H9 (cell line): ENCODE measurements around the gene MYOM3. TPM values are rescaled to one million over a fixed set of nuclear protein-coding genes. Genes with fewer than 3 reads are reported as not detected.

Source experiments
- DNase-seq: peaks from one replicate; pipeline ENCODE4 v3.0.0-alpha.2; 2017
- H2AFZ ChIP-seq: one replicate; pipeline ENCODE4 v1.6.1; 2013; ENCODE audit warnings: mild to moderate bottlenecking, low read length, control low read depth, moderate library complexity
- H2AK5ac ChIP-seq: 2 replicates; pipeline ENCODE4 v1.6.1; 2013; ENCODE audit warnings: low read length, control low read depth, mixed read lengths; ENCODE audit not compliant: insufficient read length
- H2BK120ac ChIP-seq: one replicate; pipeline ENCODE4 v1.6.1; 2013; ENCODE audit warnings: low read depth, mild to moderate bottlenecking, low read length, control low read depth, inconsistent platforms; ENCODE audit not compliant: poor library complexity, severe bottlenecking
- H2BK12ac ChIP-seq: 2 replicates; pipeline ENCODE4 v1.6.1; 2013; ENCODE audit warnings: low read length, control low read depth, mixed read lengths, low read depth; ENCODE audit not compliant: insufficient read length
- H2BK15ac ChIP-seq: 2 replicates; pipeline ENCODE4 v1.6.1; 2013; ENCODE audit warnings: low read depth, low read length, control low read depth
- H2BK20ac ChIP-seq: one replicate; pipeline ENCODE4 v1.6.1; 2013; ENCODE audit warnings: low read depth, mild to moderate bottlenecking, low read length, control low read depth, inconsistent platforms; ENCODE audit not compliant: poor library complexity, severe bottlenecking
- H2BK5ac ChIP-seq: 2 replicates; pipeline ENCODE4 v1.6.1; 2013; ENCODE audit warnings: low read length, control low read depth, mixed read lengths; ENCODE audit not compliant: insufficient read length
- H3K14ac ChIP-seq: 2 replicates; pipeline ENCODE4 v1.6.1; 2013; ENCODE audit warnings: low read length, control low read depth; ENCODE audit not compliant: insufficient read depth
- H3K18ac ChIP-seq: 2 replicates; pipeline ENCODE4 v1.6.1; 2013; ENCODE audit warnings: low read depth, mild to moderate bottlenecking, mixed read lengths, low read length, control low read depth; ENCODE audit not compliant: insufficient read length
- H3K23ac ChIP-seq: 2 replicates; pipeline ENCODE4 v1.6.1; 2013; ENCODE audit warnings: low read length, control low read depth, mixed read lengths, low read depth; ENCODE audit not compliant: insufficient read length
- H3K23me2 ChIP-seq: 2 replicates; pipeline ENCODE4 v1.6.1; 2013; ENCODE audit warnings: low read depth, mild to moderate bottlenecking, mixed read lengths, low read length, control low read depth; ENCODE audit not compliant: insufficient read length, poor library complexity, severe bottlenecking
- H3K27ac ChIP-seq: 2 replicates; pipeline ENCODE4 v1.5.1; 2013; ENCODE audit warnings: low read length, control low read depth, mixed read lengths, low read depth; ENCODE audit not compliant: insufficient read length
- H3K27me3 ChIP-seq: 2 replicates; pipeline ENCODE4 v1.6.1; 2013; ENCODE audit warnings: low read length, control low read depth, inconsistent platforms; ENCODE audit not compliant: insufficient read depth
- H3K4ac ChIP-seq: 2 replicates; pipeline ENCODE4 v1.6.1; 2013; ENCODE audit warnings: low read depth, mild to moderate bottlenecking, control low read depth, inconsistent platforms, low read length, moderate library complexity
- H3K4me1 ChIP-seq: 2 replicates; pipeline ENCODE4 v1.6.1; 2013; ENCODE audit warnings: low read length, control low read depth, inconsistent platforms; ENCODE audit not compliant: insufficient read depth
- H3K4me2 ChIP-seq: 2 replicates; pipeline ENCODE4 v1.6.1; 2013; ENCODE audit warnings: low read length, control low read depth, mixed read lengths; ENCODE audit not compliant: insufficient read length, insufficient read depth
- H3K56ac ChIP-seq: 2 replicates; pipeline ENCODE4 v1.6.1; 2013; ENCODE audit warnings: low read depth, mild to moderate bottlenecking, mixed read lengths, low read length, control low read depth; ENCODE audit not compliant: insufficient read length
- H3K79me1 ChIP-seq: 2 replicates; pipeline ENCODE4 v1.6.1; 2013; ENCODE audit warnings: low read depth, mild to moderate bottlenecking, moderate library complexity, low read length, control low read depth, inconsistent platforms; ENCODE audit not compliant: insufficient read depth, poor library complexity, severe bottlenecking
- H3K79me2 ChIP-seq: 2 replicates; pipeline ENCODE4 v1.6.1; 2013; ENCODE audit warnings: low read length, control low read depth, inconsistent platforms; ENCODE audit not compliant: insufficient read depth
- H3K9ac ChIP-seq: 2 replicates; pipeline ENCODE4 v1.6.1; 2013; ENCODE audit warnings: low read length, control low read depth, mixed read lengths; ENCODE audit not compliant: insufficient read length; ENCODE audit errors: extremely low read depth
- H3K9me3 ChIP-seq: one replicate; pipeline ENCODE4 v1.6.1; 2013; ENCODE audit warnings: low read depth, low read length, inconsistent platforms; ENCODE audit not compliant: control insufficient read depth
- H3T11ph ChIP-seq: one replicate; pipeline ENCODE4 v1.6.1; 2013; ENCODE audit warnings: mild to moderate bottlenecking, low read length, control low read depth, inconsistent platforms
- H4K20me1 ChIP-seq: one replicate; pipeline ENCODE4 v1.6.1; 2013; ENCODE audit not compliant: control insufficient read depth, insufficient read length, insufficient read depth
- H4K5ac ChIP-seq: 2 replicates; pipeline ENCODE4 v1.6.1; 2013; ENCODE audit warnings: low read depth, mild to moderate bottlenecking, mixed read lengths, low read length, control low read depth; ENCODE audit not compliant: insufficient read length
- H4K8ac ChIP-seq: replicated peaks from 2 replicates; pipeline ENCODE4 v1.6.1; 2013; ENCODE audit warnings: low read length, control low read depth, mixed read lengths, low read depth; ENCODE audit not compliant: insufficient read length
- H4K91ac ChIP-seq: 2 replicates; pipeline ENCODE4 v1.6.1; 2013; ENCODE audit warnings: low read depth, mild to moderate bottlenecking, moderate library complexity, mixed read lengths, low read length, control low read depth; ENCODE audit not compliant: insufficient read length
- H3K27ac Mint-ChIP-seq, 3 experiments: 2 replicates in 2 of 3; 3 replicates in 1 of 3; pipeline ENCODE4 v1.8.0; 2020 to 2021; ENCODE audit warnings: mixed read lengths in 3 of 3, mild to moderate bottlenecking in 1 of 3, moderate library complexity in 1 of 3
- H3K27me3 Mint-ChIP-seq: 2 replicates; pipeline ENCODE4 v1.8.0; 2021; ENCODE audit warnings: low read depth, mild to moderate bottlenecking, moderate library complexity, mixed read lengths
- H3K36me3 Mint-ChIP-seq, 3 experiments: 2 replicates in 2 of 3; 3 replicates in 1 of 3; pipeline ENCODE4 v1.8.0; 2020 to 2021; ENCODE audit warnings: low read depth in 3 of 3, mixed read lengths in 3 of 3; ENCODE audit not compliant: insufficient read depth in 1 of 3
- H3K4me1 Mint-ChIP-seq, 2 experiments: 2 replicates each; pipeline ENCODE4 v1.8.0; 2020; ENCODE audit warnings: mixed read lengths in 2 of 2
- H3K4me3 Mint-ChIP-seq, 2 experiments: 2 replicates in 1 of 2; 3 replicates in 1 of 2; pipeline ENCODE4 v1.8.0; 2020 to 2021; ENCODE audit warnings: mild to moderate bottlenecking in 2 of 2, mixed read lengths in 2 of 2, moderate library complexity in 1 of 2
- H3K9me3 Mint-ChIP-seq, 2 experiments: 2 replicates in 1 of 2; 3 replicates in 1 of 2; pipeline ENCODE4 v1.8.0; 2020; ENCODE audit warnings: mild to moderate bottlenecking in 2 of 2, mixed read lengths in 2 of 2, moderate library complexity in 1 of 2
- WGBS: extraction: QIAGEN DNeasy Blood & Tissue Kit; methylation state at CpG from one replicate; pipeline ENCODE4 v1.1.7; 2013; ENCODE audit warnings: missing lambda C conversion rate, low lambda C conversion rate, mixed read lengths; ENCODE audit not compliant: insufficient read length; ENCODE audit errors: extremely low coverage; 5-methylcytosine and 5-hydroxymethylcytosine counted together
- long read RNA-seq: library from polyadenylated mRNA; unstranded; transcript quantifications from one replicate; pipeline ENCODE4 v2.0.0, GENCODE V29; 2020
- total RNA-seq: library from RNA; stranded (reverse); gene quantifications from 2 replicates; pipeline ENCODE4 v1.2.1, GENCODE V29; 2021
- TF ChIP-seq, protein P1 (sequence below): fragments of 200-600 bp; sonication (generic); conservative IDR thresholded peaks from 3 replicates; pipeline ENCODE4 v1.8.0; 2021; ENCODE audit warnings: antibody characterized with exemption, mild to moderate bottlenecking

MYOM3 gene
- total RNA-seq = 0.07 and 0.11 TPM in 2 replicates
- long read RNA-seq = 0 reads

GRCh38 chr1:24111996-24112779, at the start of gene MYOM3:
Gene MYOM3 (minus strand): TSS chr1:24112135. CDS start chr1:24108636, 3,499 bp downstream.
- Histone ChIP-seq H3K4me1 (peaks cover 4% of the 10 kb centered on the region; the same call in 1 of the 2 replicates), H4K91ac (no peak within 1 kb of the TSS), H2AK5ac (no peak within 1 kb of the TSS), H3T11ph (no peak within 1 kb of the TSS), H3K18ac (no peak within 1 kb of the TSS), H3K23ac (no peak within 1 kb of the TSS), H4K8ac (no peak within 1 kb of the TSS), H3K27ac (no peak within 1 kb of the TSS), H3K14ac (no peak within 1 kb of the TSS; the same call in 1 of the 2 replicates), H3K9me3 (no peaks in the 10 kb centered on the region), H3K79me2 (no peaks in the 10 kb centered on the region), H2AFZ (no peak within 1 kb of the TSS), H3K9ac (no peak within 1 kb of the TSS), H3K4me2 (no peak within 1 kb of the TSS), H3K23me2 (no peaks in the 10 kb centered on the region), H2BK20ac (no peak within 1 kb of the TSS), H4K20me1 (no peaks in the 10 kb centered on the region), H4K5ac (no peak within 1 kb of the TSS), H2BK15ac (no peak within 1 kb of the TSS), H3K79me1 (no peaks in the 10 kb centered on the region), H3K4ac (no peak within 1 kb of the TSS), H2BK120ac (no peak within 1 kb of the TSS), H2BK5ac (no peak within 1 kb of the TSS), H2BK12ac (no peak within 1 kb of the TSS), H3K56ac (no peak within 1 kb of the TSS), H3K27me3 (no peaks in the 10 kb centered on the region)
- H3K9me3 Mint-ChIP-seq = no peaks in the 10 kb centered on the region
- TF ChIP-seq, protein P1, sequence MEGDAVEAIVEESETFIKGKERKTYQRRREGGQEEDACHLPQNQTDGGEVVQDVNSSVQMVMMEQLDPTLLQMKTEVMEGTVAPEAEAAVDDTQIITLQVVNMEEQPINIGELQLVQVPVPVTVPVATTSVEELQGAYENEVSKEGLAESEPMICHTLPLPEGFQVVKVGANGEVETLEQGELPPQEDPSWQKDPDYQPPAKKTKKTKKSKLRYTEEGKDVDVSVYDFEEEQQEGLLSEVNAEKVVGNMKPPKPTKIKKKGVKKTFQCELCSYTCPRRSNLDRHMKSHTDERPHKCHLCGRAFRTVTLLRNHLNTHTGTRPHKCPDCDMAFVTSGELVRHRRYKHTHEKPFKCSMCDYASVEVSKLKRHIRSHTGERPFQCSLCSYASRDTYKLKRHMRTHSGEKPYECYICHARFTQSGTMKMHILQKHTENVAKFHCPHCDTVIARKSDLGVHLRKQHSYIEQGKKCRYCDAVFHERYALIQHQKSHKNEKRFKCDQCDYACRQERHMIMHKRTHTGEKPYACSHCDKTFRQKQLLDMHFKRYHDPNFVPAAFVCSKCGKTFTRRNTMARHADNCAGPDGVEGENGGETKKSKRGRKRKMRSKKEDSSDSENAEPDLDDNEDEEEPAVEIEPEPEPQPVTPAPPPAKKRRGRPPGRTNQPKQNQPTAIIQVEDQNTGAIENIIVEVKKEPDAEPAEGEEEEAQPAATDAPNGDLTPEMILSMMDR = peak; percentile 59
- H3K27me3 Mint-ChIP-seq = peaks cover 15% of the 10 kb centered on the region
- peak within 1 kb of the TSS; percentile 29 to 60; a peak in 3 of 5 replicates for H3K4me3 Mint-ChIP-seq
- H3K36me3 Mint-ChIP-seq = no peaks in the 10 kb centered on the region
- no CpG with 5 or more reads among the region's 27 CpGs for WGBS
- peaks cover 32 to 55% of the 10 kb centered on the region in 2 experiments for H3K4me1 Mint-ChIP-seq
- peak; percentile 72 for DNase-seq
- H3K27ac Mint-ChIP-seq = no peak within 1 kb of the TSS; a peak in 2 of 7 replicates
